ENCODE results near the gene COG4.

COG4 gene

GRCh38 chr16:70432356-70432722 lies 91.0 kb downstream of the COG4 start:
- no peak for TF ChIP-seq POLR2AphosphoS5 (IDR thresholded peaks at IDR 0.05; ENCODE audit: low read depth, low read length)

GRCh38 chr16:70430667-70431536 lies 92.5 kb downstream of the COG4 start:
- TF ChIP-seq, protein P1, sequence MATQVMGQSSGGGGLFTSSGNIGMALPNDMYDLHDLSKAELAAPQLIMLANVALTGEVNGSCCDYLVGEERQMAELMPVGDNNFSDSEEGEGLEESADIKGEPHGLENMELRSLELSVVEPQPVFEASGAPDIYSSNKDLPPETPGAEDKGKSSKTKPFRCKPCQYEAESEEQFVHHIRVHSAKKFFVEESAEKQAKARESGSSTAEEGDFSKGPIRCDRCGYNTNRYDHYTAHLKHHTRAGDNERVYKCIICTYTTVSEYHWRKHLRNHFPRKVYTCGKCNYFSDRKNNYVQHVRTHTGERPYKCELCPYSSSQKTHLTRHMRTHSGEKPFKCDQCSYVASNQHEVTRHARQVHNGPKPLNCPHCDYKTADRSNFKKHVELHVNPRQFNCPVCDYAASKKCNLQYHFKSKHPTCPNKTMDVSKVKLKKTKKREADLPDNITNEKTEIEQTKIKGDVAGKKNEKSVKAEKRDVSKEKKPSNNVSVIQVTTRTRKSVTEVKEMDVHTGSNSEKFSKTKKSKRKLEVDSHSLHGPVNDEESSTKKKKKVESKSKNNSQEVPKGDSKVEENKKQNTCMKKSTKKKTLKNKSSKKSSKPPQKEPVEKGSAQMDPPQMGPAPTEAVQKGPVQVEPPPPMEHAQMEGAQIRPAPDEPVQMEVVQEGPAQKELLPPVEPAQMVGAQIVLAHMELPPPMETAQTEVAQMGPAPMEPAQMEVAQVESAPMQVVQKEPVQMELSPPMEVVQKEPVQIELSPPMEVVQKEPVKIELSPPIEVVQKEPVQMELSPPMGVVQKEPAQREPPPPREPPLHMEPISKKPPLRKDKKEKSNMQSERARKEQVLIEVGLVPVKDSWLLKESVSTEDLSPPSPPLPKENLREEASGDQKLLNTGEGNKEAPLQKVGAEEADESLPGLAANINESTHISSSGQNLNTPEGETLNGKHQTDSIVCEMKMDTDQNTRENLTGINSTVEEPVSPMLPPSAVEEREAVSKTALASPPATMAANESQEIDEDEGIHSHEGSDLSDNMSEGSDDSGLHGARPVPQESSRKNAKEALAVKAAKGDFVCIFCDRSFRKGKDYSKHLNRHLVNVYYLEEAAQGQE (IDR thresholded peaks at IDR 0.05; ENCODE audit: insufficient read depth in 1 of 2, low read depth in 2 of 2, low read length in 2 of 2), result no peak
- TF ChIP-seq POLR2AphosphoS5 (IDR thresholded peaks at IDR 0.05; ENCODE audit: low read depth, low read length) (no peak; the same call in 1 of the 2 replicates), FOXP2 (optimal IDR thresholded peaks at IDR 0.05; ENCODE audit: borderline replicate concordance, extremely low read depth, extremely low read length, insufficient read depth) (no peak), TAF1 (IDR thresholded peaks at IDR 0.05; ENCODE audit: borderline replicate concordance, insufficient read depth, low read length) (no peak), SIN3A (IDR thresholded peaks at IDR 0.05; ENCODE audit: borderline replicate concordance, insufficient read depth, low read length) (no peak)
